NCI-H345 treated with DMSO at 0.1 percent for 48 hours (cell line): ENCODE results near the gene MMEL1.

Source experiments
- DNase-seq: peaks from one replicate; lab custom pipeline; 2025; ENCODE audit not compliant: unreplicated experiment; lab: John Stamatoyannopoulos, UW

MMEL1 gene

DNA sequence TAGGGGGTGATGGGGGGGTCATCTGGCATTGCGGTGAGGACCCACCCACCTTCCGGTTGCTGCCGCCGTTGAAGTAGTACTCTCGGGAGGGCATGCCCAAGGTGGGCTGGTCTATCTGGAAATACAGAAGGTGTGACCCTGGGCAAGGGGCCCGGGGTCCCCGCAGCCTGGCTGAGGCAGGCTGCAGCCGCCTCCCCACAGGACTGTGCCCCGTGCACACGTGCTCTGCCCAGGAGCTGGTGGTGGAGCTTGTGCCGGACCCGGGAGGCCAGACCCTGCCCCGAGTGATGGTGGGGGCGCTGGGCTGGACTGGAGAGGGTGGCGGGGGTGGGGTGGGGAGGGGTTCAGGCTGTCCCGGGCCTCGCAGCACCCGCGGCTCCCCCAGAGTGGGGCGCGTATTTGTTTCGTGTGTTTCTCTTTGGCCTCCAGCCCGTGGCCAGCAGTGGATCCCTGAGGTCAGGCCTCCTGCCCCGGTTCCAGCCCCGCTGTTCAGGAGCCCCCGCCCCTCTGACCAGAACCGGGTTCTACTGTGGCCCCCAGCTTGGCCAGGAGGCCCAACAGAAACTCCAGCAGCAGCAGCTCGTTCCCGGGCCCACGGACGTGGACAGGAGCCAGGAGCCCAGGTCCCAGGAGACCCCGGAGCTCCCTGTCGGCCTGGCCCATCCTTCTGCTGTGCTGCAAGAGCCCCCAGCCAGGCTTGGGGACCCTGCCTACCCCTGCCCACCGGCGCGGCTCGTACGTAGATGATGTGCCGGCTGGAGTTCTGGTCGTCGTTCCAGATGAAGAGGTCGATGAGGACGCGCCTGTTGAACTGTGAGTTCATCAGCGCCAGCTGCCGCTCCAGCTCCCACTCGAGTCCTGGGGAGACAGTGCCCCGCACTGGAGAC is 27.1 kb downstream of the MMEL1 start:
- DNase-seq: no peak

DNA sequence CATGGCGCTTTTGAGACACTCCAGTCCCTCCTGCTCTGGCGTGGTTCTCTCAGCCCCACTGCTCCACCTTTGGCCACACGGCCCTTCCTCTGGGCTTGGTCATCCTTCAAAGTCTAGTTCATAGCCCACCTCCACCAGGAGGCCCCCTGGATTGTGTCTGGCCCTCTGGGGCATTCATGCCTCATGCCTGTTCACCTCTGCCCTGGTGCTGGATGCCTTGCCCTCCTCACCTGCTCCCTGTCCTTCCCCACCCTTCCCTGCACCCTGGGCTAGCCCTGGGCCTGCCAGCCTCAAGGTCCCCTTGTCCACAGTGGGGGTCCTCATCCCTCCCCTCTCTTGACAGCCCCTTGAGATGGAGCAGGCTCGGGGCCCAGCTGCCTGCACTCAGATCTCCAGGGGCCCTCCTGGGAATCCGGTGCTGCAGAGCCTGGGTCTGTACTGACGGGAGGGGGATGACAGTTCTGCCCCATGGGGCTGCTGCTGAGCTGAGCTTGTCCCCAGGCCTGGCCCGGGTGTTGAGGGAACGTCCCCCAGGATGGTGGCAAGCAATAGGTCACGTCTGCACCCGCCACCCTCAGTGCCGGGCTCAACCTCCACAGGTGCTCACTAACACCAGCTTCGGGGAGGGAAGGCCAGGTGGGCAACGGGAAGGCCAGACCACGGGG is 27.8 kb downstream of the MMEL1 start:
- DNase-seq: no peak

DNA sequence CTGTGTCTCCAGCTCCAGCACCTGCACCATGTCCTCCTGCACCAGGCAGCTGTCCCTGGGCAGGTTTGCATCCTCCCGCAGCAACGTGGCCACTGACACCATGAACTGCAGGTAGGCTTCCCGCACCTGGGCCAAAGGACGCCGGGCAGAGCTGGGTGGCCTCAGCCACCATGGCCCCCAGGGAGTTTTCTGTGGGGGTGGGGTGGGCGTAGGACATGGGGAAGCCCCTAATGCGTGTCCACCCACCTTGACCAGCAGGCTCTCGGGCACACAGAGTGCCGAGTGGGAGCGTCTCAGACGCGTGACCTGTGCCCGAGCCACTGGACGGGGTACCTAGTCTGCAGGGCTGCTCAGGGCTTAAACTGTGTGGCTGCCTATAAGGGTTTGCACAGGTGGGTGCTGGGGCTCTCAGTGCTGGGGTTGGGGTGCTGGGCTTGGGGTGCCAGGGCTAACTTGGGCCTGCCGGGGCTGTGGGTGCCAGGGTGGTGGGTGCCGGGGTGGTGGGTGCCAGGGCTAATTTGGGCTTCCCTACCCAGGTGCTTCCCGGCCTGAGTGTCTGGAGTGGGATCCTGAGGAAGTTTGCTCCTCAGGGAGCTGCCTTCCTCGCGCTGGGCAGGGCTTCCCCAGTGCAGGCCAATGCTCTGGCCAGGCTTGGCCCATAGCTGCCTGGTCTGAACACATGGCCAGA is 28.5 kb downstream of the MMEL1 start:
- DNase-seq: no peak

DNA sequence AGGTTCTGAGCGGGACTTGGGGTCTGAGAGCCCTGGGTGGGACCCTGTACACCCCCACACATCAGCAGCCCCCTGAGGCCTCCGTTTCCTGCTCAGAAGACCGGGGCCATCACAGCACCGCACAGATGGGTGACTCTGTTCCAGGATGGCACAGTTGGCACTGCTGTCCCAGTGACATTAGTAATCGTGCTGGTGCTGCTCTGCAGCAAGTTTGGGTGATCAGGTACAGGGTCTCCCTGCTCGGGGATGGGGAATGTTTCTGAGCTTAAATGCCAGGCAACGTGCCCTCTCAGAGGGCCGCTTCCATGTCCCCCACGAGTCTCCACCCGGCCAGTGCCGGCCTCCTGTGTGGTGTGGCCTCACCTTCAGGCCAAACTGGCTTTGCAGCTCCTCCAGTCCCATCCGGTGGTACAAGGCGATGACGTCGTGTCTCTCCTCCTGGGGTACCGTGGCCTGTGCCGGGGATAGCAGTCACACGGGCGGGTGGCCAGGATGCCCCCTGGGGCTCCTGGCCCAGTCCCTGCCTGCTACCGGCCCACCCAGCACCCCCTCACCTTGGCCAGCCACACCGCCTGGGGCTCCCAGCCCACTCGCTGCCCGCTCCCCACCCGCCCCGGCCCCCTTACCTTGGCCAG is 29.2 kb downstream of the MMEL1 start:
- no peak for DNase-seq

DNA sequence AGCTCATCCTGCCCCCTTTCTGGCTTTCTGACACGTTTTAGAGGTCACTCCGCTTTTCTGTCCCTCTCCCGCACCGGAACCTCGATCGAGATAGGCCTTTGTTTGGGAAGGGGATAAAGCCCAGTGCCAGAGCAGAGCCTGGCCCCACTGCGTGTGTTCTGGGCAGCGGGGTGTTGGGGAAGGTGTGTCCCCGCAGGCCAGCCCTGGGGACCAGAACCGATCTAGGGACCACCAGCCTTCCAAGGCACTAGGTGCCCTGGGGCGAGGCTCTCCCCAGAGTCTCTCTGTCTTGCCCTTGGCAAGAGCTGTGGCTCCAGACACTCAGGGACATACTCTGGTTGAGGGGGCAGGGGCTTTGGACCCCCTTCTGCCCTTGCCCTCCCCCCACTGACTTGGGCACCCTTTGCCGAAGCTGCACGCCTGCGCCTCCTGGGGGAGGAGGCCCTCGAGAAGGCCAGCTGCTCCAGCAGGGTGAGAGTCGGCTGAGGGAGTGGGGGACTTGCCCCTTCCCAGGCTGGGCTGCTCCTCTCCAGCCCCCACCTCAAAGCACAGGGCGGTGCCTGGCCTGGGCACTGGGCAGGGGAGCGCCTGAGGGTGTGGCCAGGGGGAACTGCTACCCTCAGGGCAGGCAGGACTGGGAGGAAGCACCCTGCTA is 29.8 kb downstream of the MMEL1 start:
- DNase-seq: no peak

DNA sequence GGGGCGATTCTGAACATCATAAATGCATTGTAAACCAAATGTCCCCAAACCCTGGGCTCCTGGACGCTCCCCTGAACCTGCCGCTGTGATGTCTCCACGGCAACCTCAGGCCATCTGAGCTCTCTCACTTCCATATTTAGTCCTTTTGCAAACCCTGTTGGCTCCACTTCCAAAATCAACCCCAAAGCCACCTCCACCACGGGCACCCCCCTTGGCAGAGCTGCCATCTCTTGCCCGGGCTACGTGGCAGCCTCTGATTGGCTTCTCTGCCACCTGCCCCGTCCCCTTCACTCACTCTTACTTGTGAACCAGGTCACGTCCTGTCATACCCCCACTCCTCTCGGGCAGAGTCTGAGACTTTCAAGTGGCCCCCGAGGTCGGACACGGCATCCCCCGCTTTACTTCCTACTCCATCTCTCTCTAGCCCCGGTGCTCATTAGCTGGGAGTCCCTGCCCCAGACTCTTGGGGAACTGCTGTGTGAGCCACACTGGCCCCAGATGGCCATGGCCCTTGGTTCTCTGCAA is 30.4 kb downstream of the MMEL1 start:
- no peak for DNase-seq

DNA sequence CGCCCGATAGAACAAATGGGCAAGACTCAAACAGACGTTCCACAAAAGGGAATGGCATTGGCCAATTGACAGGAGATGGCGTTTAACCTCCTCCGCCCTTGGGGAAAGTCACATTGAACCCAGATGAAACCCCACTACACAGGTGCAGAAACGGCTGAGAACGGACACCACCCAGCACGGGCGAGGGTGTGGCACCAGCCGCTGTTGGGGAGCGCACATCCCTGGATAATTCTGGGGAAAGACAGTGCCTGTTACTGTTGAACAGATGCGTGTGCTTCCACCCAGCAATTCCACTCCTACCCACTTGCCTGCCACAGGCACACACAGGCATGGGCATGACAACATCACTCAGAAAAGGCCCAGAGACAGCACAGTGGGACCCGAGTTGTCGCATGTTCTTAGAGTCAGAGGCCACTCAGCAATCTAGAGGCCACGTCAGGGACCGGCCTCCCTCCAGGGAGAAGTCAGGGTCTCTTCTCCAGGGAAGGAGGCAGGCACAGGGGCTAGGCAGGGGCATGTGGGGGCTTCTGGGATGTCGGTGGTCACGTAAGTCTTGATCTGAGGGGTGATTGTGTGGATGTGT is 31.0 kb downstream of the MMEL1 start:
- no peak for DNase-seq

DNA sequence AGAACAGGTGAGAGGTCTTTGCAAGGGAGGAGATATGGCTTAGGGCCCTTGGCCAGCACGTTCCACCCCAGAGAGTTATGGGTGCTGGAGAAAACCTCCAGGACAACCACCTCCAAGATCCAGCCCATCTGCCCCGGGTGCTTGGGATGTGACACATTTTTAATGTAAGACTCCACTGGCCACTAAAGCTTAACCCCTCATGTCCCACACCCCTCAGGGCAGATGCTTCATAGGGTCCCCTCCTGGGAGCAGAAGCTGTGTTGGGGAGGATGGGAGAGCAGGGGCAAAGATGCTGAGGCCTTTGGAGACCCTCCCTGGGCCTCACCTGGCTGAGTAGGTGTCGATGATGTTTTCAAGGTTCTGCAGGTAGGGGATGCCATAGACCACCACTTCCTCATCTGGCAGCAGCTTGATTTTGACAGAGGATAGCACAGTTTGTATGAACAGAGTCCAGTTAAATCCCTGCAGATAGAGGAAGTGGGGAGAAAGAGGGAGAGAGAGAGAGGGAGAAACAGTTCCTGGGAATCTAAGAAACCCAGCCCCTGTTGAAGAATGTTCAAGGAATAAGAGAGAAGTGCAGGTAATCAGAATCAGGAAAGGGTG is 34.4 kb downstream of the MMEL1 start:
- no peak for DNase-seq

DNA sequence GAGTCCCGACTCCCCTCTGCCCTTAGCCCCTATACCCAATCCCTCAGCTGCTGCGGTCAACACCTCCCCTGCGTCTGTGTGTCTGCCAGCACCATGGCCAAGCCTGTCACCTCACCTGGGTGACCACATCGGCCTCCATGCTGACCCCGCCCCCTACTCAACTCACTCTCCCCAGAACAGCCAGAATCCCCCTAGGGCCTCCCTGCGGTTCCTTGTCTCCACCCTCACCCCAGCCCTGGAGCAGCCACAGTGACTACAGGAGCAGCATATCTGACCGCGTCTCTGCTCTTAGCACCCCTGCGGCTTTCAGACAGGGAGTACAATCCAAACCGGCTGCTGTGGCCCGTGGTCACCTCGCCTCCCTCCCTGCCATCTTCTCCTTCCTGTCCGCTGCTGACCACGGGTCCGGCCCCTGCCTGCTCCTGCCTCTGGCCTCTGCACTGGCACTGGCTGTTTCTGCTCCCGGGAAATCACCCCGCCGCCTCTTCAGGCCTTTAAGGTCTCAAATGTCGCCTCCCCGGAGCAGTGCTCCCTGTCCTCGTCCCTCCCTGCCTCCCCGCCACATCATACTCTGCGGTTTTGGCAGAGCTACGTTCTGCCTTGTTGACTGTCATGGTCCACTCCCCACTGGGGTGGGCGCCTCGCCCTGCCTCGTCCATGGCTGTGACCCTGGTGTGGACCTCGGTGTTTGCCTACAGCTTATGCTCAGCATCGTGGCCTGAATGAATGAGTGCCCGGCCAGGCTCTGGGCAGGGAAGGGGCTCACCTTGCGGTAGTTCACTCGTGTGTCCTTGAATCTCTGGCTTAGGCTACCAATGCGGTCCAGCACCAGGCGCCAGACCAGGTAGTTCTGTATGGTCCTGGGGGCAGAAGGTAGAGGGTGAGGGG is 35.1 kb downstream of the MMEL1 start:
- no peak for DNase-seq

DNA sequence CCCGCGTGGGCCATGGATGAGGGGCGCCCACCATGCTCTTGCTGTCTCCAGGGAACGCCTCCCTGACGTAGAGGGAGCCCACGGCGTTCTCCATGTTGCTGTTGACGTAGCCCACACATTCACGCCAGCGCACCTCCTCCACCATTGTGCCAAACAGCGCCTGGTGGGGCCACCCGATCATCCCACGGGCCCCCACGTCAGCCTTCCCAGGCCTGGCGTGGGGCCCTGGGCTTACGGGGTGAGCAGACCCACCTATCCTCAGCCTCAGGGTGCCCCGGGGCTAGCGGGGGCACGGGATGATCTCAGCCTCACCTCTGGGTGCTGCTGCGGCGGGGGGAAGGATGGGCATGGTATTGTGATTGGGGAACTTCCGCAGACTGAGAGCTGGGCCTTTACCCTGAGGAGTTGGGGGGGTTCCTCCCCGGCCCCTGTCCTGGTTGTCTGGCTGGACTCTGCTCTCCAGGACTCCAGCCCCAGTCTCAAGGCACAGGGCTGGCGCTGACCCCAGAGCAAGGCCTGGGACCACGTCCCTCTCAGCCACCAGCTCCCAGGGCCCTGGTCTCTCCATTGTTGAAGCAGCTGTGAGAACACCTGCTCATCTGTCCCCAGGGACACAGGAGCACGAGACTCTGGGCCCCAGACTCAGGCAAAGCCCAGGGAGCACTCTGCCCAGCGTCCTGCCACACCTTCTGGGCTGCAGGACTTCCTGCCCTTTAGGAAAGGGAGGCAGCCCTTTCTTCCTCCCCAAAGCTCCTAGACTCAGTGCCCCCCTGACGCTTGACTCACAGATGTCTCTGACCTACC is 36.1 kb downstream of the MMEL1 start:
- no peak for DNase-seq

DNA sequence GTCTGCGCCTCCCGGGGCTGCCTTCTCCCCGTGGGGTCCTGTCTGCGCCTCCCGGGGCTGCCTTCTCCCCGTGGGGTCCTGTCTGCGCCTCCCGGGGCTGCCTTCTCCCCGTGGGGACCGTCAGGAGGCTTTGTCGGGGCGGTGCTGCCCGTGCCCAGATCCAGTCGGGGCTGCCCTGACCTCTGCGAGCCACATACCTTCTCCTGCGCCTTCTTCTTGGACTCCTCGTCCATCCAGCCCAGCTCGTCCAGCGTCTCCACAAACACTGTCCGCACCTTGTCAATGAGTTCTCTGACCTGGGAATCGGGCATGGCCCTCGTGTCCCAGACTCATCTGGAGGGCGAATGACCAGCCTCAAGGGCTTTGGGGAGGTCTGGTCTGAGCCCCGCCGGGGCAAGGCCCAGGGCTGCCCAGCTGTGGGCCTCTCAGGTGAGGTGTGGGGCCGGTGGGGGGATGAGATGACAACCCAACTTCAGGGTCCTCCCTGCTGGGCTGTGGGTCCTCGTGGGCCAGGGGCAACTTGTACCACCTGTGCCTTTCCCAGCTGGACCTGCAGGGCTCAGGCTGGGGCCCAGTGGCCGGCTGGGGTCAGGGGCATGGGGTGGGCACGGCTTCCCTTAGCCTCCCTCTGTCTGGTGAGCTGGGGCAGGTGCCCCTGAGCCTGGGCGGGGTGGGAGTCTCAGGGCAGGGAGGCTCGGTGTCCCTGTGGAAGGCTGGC is 36.8 kb downstream of the MMEL1 start:
- no peak for DNase-seq

DNA sequence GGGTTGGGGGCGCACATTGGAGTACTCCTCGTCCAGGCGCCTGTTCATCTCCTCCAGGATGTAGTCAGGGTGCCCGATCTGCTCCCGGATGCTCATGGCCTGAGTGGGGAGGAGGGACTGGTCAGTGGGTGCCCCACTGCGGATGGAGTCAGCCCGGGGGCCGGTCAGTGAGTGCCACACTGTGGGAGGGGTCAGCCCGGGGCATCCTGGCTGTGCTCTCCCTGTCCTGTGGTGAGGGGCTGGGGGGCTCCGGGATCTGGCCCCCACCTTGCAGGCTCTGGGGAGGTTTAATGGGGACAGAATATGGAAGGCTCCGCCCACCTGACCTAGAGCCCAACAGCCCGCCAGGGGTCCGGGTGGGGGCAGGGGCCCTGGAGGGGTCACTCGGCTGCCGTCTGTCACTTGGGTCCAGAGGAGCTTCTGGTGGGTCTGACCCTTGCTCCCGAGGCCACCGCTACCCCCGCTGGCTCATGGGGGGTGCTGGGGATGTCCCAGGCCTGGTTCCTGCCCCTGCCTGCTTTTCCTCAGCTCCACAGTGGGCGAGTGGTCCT is 37.5 kb downstream of the MMEL1 start:
- DNase-seq: no peak

DNA sequence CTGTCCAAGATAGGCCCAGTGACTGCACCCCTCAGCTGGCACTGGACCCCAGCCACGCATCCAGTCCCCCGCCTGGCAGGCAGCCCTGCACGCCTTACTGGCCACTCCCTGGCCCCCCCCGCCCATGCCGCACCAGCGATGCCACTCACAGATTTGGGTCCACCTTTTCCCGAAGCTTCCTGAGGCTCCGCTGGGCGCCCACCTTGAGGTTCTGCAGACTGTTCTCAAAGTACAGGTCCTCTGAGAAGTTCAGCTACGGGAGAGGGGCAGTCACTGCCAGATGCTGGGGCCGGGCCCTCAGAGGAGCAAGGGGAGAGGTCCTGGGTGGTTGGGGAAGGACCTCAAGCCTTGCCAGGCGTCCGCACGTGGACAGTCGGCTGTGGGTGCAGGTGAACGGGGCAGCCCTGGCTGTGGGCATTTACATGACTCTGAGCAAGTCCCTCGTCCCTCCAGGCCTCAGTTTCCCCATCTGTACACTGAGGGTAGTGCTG is 38.1 kb downstream of the MMEL1 start:
- DNase-seq: no peak

DNA sequence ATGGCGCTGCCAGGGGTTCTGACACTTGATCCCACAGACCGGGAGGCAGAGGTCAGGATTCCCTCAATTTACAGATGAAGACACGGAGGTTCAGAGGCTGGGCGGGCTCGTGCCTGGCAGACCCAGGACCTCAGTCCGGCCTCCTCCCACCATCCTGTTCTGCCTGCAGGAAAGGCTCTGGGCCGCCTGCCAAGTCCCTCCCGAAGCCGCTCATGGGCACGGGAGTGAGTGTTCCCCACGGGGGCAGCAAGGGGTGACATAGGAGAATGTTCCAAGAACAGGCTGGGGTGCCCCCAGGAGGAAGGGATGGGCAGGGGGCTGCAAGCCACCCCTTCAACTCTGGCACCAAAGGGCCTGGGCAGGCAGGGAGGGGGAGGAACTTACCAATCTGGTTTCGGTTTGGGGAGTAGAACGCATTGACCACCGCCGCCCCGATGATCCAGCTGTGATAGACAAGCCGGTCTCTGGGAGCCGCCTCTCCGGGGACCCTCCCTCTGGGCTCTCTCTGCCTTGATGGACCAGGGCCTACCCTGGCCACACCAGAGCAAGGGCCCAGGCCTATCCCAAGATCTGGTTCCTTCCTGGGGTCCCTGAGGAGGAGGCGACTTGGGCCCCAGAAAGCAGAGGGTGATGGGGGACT is 38.7 kb downstream of the MMEL1 start:
- DNase-seq: no peak

DNA sequence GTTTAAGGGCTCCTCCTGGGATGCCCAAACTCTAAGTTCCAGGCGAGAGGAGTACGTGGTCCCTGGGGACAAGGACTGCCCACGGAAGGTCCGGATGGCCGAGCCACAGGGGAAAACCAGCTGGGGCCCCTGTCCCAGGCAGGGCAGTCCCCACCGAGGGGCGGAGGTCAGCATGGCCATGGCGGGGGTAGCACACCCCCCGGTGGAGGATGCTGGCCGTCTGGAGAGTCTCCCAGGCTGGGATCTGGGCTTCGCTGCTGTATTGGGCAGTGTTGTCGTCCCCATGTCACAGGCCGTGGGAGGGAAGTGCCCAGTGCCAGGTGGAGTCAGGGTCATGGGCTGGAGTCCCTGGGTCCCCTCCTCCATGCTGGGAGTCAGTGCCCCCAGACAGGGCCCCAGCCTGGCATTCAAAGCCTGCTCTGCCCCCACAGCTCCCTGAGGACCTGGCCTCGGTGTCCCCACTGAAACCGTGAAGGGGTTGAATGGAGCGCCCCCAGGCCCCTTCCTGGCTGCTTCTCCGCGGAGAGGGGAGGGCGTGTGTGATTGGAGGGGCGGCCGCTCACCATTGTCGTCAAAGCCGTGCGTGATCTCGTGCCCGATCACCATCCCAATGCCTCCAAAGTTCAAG is 39.5 kb downstream of the MMEL1 start:
- no peak for DNase-seq

DNA sequence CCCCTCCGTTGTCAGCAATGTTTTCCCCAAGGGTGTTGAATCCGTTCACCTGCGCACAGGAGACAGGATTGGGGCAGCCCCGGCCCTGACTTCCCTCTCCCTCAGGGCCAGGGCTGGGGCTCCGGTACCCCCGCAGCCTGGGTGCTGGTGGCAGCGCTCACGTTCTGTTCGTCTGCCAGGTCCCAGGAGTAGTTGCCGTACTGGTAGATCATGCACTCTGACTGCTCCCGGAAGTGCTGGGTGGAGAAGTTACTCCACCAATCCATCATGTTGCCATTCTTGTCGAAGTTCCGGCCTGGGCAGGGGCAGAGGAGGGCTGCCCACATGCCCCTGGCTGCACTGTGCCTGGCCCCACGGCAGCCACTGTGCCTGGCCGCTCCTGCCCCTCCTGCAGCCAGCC is 40.1 kb downstream of the MMEL1 start:
- DNase-seq: no peak
